ENCODE data around the gene RAB3A. TPM values are rescaled to one million over a fixed set of nuclear protein-coding genes. Genes with fewer than 3 reads are reported as not detected.
A peak's percentile ranks its signal among the peaks of the same experiment; 100 is the strongest.

RAB3A gene
- total RNA-seq, 1 donor from 2014 or later: 77.4 TPM

- Mint-ChIP-seq H3K36me3 (ENCODE audit: unreplicated experiment) (no peaks in the 10 kb centered on the region), H3K27ac (ENCODE audit: unreplicated experiment) (no peak overlapping the region), H3K9me3 (ENCODE audit: unreplicated experiment) (peaks cover 2% of the 10 kb centered on the region), H3K4me1 (ENCODE audit: low read depth, unreplicated experiment) (peaks cover under 1% of the 10 kb centered on the region), H3K4me3 (ENCODE audit: unreplicated experiment) (no peak overlapping the region), H3K27me3 (ENCODE audit: unreplicated experiment) (peaks cover 3% of the 10 kb centered on the region)
- TF ChIP-seq, protein P1, sequence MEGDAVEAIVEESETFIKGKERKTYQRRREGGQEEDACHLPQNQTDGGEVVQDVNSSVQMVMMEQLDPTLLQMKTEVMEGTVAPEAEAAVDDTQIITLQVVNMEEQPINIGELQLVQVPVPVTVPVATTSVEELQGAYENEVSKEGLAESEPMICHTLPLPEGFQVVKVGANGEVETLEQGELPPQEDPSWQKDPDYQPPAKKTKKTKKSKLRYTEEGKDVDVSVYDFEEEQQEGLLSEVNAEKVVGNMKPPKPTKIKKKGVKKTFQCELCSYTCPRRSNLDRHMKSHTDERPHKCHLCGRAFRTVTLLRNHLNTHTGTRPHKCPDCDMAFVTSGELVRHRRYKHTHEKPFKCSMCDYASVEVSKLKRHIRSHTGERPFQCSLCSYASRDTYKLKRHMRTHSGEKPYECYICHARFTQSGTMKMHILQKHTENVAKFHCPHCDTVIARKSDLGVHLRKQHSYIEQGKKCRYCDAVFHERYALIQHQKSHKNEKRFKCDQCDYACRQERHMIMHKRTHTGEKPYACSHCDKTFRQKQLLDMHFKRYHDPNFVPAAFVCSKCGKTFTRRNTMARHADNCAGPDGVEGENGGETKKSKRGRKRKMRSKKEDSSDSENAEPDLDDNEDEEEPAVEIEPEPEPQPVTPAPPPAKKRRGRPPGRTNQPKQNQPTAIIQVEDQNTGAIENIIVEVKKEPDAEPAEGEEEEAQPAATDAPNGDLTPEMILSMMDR (IDR thresholded peaks at IDR 0.05; ENCODE audit: partially characterized antibody, unreplicated experiment): peak; percentile 80
- peak; percentile 65 for DNase-seq
Measured at GRCh38 chr19:18208098-18208951, 4.5 kb upstream of the RAB3A start.

DNA sequence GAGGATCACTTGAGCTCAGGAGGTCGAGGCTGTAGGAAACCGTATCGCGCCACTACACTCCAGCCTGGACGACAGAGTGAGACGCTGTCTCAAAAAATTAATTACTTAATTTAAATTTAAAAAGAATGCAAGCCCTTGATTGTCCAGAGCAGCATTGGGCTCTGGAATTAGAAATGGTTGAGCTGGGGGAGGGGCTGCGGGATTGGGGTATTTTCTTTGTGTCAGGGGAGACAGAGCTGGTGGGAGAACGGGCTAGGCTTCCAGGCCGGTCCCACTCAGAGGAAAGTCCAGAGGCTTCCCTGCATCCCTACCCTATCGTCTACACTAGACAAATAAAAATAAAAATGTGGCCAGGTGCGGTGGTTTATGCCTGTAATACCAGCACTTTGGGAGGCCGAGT is 2.2 kb upstream of the RAB3A start:
- Mint-ChIP-seq H3K27ac (ENCODE audit: unreplicated experiment) (no peak overlapping the region), H3K36me3 (ENCODE audit: unreplicated experiment) (no peaks in the 10 kb centered on the region), H3K27me3 (ENCODE audit: unreplicated experiment) (peaks cover 3% of the 10 kb centered on the region)

DNA sequence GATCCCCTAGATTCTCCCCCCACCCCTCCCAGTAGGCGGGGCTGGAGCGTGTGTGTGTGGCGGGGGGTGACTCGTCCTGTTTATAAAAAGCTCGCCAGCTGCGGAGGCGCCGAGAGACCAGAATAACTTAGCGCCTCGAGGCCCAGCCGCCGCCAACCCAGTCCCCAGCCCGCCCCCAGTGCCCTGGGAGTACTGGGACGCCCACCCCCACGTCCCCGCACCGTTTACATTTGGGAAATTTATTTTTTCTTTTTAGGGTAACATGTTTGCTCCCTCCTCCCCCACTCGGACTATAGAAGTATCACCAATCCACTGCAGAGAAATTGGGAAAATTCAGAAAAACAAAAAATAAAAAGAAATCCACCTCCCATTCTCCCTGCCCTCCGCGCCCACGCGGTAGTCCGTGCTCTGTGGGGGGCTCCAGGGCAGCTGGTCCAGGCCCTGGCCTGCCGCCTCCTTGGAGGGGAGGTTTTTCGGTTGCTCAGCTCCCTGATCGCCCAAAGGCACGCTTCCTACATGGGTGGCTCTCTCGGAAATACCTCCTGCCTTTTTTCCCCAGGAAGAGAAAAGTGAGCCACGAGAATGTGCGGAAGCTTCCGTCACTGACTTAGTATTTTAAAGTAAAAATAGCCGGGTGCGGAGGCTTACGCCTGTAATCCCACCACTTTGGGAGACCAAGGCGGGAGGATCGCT is 1.5 kb upstream of the RAB3A start:
- Mint-ChIP-seq H3K4me1 (ENCODE audit: low read depth, unreplicated experiment) (peaks cover 3% of the 10 kb centered on the region), H3K27ac (ENCODE audit: unreplicated experiment) (peak overlapping the region; percentile 87), H3K4me3 (ENCODE audit: unreplicated experiment) (peak overlapping the region; percentile 87), H3K27me3 (ENCODE audit: unreplicated experiment) (peaks cover 3% of the 10 kb centered on the region), H3K36me3 (ENCODE audit: unreplicated experiment) (no peaks in the 10 kb centered on the region), H3K9me3 (ENCODE audit: unreplicated experiment) (peaks cover 2% of the 10 kb centered on the region)
- TF ChIP-seq, protein P1 (IDR thresholded peaks at IDR 0.05; ENCODE audit: partially characterized antibody, unreplicated experiment): no peak
- peak; percentile 64 for DNase-seq

More for the DNA sequence above, 2.2 kb upstream of the RAB3A start:
- peaks cover 2% of the 10 kb centered on the region for H3K9me3 Mint-ChIP-seq (ENCODE audit: unreplicated experiment)
- H3K4me3 Mint-ChIP-seq (ENCODE audit: unreplicated experiment): peak overlapping the region; percentile 87
- H3K4me1 Mint-ChIP-seq (ENCODE audit: low read depth, unreplicated experiment): peaks cover 3% of the 10 kb centered on the region
- TF ChIP-seq, protein P1 (IDR thresholded peaks at IDR 0.05; ENCODE audit: partially characterized antibody, unreplicated experiment): no peak
- DNase-seq: no peak

DNA sequence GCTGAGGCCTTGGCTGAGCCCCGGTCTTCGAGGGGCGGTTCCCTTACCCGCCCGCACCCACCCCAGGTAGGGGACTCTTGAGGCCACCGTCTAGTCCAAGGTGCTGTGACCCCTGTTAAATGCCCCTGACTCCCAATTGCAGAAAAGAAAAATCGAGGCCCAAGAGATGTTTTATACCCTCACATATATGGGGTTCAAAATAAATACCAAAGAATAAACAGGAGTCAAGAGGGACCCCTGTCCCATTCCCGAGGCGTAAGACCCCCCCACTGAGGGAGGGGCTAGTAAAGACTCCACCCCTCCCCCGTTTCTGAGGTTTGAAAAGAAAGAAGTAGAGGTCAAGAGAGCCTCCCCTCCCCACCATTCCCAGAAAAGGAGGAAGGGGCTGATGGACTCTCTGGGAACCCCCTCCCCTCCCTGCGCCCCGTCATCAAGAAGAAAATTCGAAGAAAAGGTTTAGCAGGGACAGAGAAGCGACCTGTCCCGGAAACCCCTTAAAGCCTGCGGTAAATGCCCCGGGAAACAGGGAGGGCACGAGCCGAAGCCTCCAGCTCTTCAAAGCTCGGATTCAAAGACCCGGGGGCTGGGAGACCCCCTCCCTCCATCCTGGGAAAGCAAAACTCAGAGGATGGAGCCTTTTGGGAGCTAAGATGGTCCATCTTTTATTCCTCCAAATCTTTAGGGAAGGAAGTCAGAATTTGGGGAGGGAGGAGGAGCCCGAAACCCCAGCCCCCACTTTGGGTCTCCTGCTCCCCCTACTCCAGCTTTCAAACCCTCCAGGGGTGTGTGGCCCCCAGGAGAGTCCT is 755 bp upstream of the RAB3A start:
- peaks cover 2% of the 10 kb centered on the region for H3K9me3 Mint-ChIP-seq (ENCODE audit: unreplicated experiment)
- peak overlapping the region; percentile 87 for H3K4me3 Mint-ChIP-seq (ENCODE audit: unreplicated experiment)
- peak overlapping the region; percentile 87 for H3K27ac Mint-ChIP-seq (ENCODE audit: unreplicated experiment)
- TF ChIP-seq, protein P1 (IDR thresholded peaks at IDR 0.05; ENCODE audit: partially characterized antibody, unreplicated experiment): no peak
- no peaks in the 10 kb centered on the region for H3K36me3 Mint-ChIP-seq (ENCODE audit: unreplicated experiment)
- DNase-seq: peak; percentile 73
- peaks cover 3% of the 10 kb centered on the region for H3K4me1 Mint-ChIP-seq (ENCODE audit: low read depth, unreplicated experiment)
- peaks cover 4% of the 10 kb centered on the region for H3K27me3 Mint-ChIP-seq (ENCODE audit: unreplicated experiment)
